K562 (cell line): ENCODE measurements around the gene NFIC. TPM values are rescaled to one million over a fixed set of nuclear protein-coding genes. Genes with fewer than 3 reads are reported as not detected.

Experiments used
- ATAC-seq: fragments of 200-7000 bp; cut with Tn5 transposase; 3 replicates; pipeline ENCODE4 v1.9.1; 2020; ENCODE audit warnings: moderate library complexity
- BruUV-seq: library from RNA; stranded (reverse); fragments of 400-500 nt; replicated peaks from 2 replicates; lab custom pipeline; 2021; lab: Mats Ljungman, UMichigan
- CTCF ChIA-PET: fragments of 300-600 bp; formaldehyde crosslinking; extraction: SDS; loops from one replicate; lab custom pipeline; 2021; ENCODE audit warnings: low intra/inter-chr PET ratio; lab: Yijun Ruan, JAX
- POLR2A ChIA-PET: fragments of 300-600, 350-650 bp; sonication (Branson Sonifier 250); formaldehyde crosslinking; extraction: SDS; loops from one replicate; lab custom pipeline; 2021; ENCODE audit warnings: antibody characterized with exemption, inconsistent platforms; lab: Yijun Ruan, JAX
- DNase-seq, 4 experiments: peaks; one replicate each; pipeline versions ENCODE4 v3.0.0 to v3.0.0-alpha.2; 2011 to 2018; ENCODE audit warnings: low spot score in 3 of 4, mixed read lengths in 3 of 4; ENCODE audit errors: extremely low read depth in 1 of 4
- FAIRE-seq: peaks from 2 replicates; lab custom pipeline; 2011; peaks lifted over from hg19 to GRCh38; lab: Jason Lieb, UNC
- H2AFZ ChIP-seq: 2 replicates; pipeline ENCODE4 v1.6.0; 2011; ENCODE audit warnings: low read depth, low read length, control low read depth, inconsistent platforms
- H3K27ac ChIP-seq: fragments of 200-600 bp; 3 replicates; pipeline ENCODE4 v1.8.0; 2011; ENCODE audit warnings: low read depth, mild to moderate bottlenecking, control low read depth, inconsistent platforms, low read length, moderate library complexity, mixed read lengths; ENCODE audit errors: extremely low read depth
- H3K27me3 ChIP-seq, 2 experiments: fragments of 300-600 bp in 1 of 2; 2 replicates in 1 of 2; 3 replicates in 1 of 2; pipeline versions ENCODE4 v1.6.0 to v1.8.0; 2011; ENCODE audit warnings: inconsistent platforms in 2 of 2, low read length in 2 of 2, mild to moderate bottlenecking in 1 of 2, mixed read lengths in 1 of 2, moderate library complexity in 1 of 2; ENCODE audit not compliant: control insufficient read depth in 2 of 2, insufficient read depth in 2 of 2
- H3K36me3 ChIP-seq: fragments of 300-600 bp; 3 replicates; pipeline ENCODE4 v1.8.0; 2011; ENCODE audit warnings: mild to moderate bottlenecking, low read length, inconsistent platforms; ENCODE audit not compliant: control insufficient read depth, insufficient read depth
- H3K4me1 ChIP-seq, 2 experiments: fragments of 200-600 bp in 1 of 2; replicated peaks in 1 of 2; 2 replicates in 1 of 2; 3 replicates in 1 of 2; pipeline versions ENCODE4 v1.5.1 to v1.8.0; 2011; ENCODE audit warnings: inconsistent platforms in 2 of 2, low read length in 2 of 2, mild to moderate bottlenecking in 1 of 2, mixed read lengths in 1 of 2, moderate library complexity in 1 of 2; ENCODE audit not compliant: control insufficient read depth in 2 of 2, insufficient read depth in 2 of 2
- H3K4me2 ChIP-seq: 2 replicates; pipeline ENCODE4 v1.6.1; 2011; ENCODE audit warnings: low read length, control low read depth, inconsistent platforms, mixed read lengths; ENCODE audit not compliant: insufficient read depth
- H3K4me3 ChIP-seq: fragments of 200-600 bp; sonication (generic), shearing (Covaris generic); 2 replicates; pipeline ENCODE4 v1.5.1; 2016; ENCODE audit warnings: control low read depth, inconsistent platforms
- H3K79me2 ChIP-seq: fragments of 200-600 bp; 3 replicates; pipeline ENCODE4 v1.8.0; 2011; ENCODE audit warnings: low read length, inconsistent platforms; ENCODE audit not compliant: control insufficient read depth, insufficient read depth
- H3K9ac ChIP-seq, 2 experiments: 2 replicates each; pipeline versions ENCODE4 v1.6.0 to v1.6.1; 2011; ENCODE audit warnings: low read depth in 2 of 2, low read length in 2 of 2, control low read depth in 1 of 2, inconsistent platforms in 1 of 2, mild to moderate bottlenecking in 1 of 2, mixed read lengths in 1 of 2; ENCODE audit not compliant: insufficient read depth in 1 of 2
- H3K9me1 ChIP-seq: one replicate; pipeline ENCODE4 v1.6.0; 2011; ENCODE audit warnings: inconsistent platforms, mild to moderate bottlenecking, low read length, moderate library complexity; ENCODE audit not compliant: control insufficient read depth, insufficient read depth
- H3K9me3 ChIP-seq: replicated peaks from 2 replicates; pipeline ENCODE4 v1.5.1; 2011; ENCODE audit warnings: low read depth, low read length, inconsistent platforms; ENCODE audit not compliant: control insufficient read depth, insufficient read depth
- H4K20me1 ChIP-seq: replicated peaks from 2 replicates; pipeline ENCODE4 v1.6.1; 2011; ENCODE audit warnings: low read length, inconsistent platforms, mixed read lengths; ENCODE audit not compliant: control insufficient read depth, insufficient read depth
- RAD51 ChIP-seq: fragments of 450-650 bp; IDR thresholded peaks from 2 replicates; pipeline ENCODE4 v1.7.1; 2016; ENCODE audit warnings: low read depth, mild to moderate bottlenecking, borderline replicate concordance
- RBM14 ChIP-seq: fragments of 200-400 bp; formaldehyde crosslinking; IDR thresholded peaks from 2 replicates; pipeline ENCODE4 v1.6.1; 2018; ENCODE audit warnings: low read depth, mild to moderate bottlenecking, low read length, moderate library complexity, borderline replicate concordance; ENCODE audit not compliant: insufficient read depth
- WGBS: fragments of 100-300 bp; shearing (Covaris generic); methylation state at CpG from one replicate; pipeline ENCODE4 v1.1.6; 2016; ENCODE audit warnings: low coverage, mixed read lengths; ENCODE audit not compliant: insufficient coverage; ENCODE audit errors: missing lambda C conversion rate; 5-methylcytosine and 5-hydroxymethylcytosine counted together
- in situ Hi-C: fragments of 300-500 bp; cut with MboI; formaldehyde crosslinking; loops from 4 replicates; pipeline ENCODE4 v1.15.0; 2018; ENCODE audit warnings: inconsistent platforms, mixed read lengths
- intact Hi-C: fragments of 100-400 bp; cut with micrococcal nuclease; formaldehyde crosslinking; loops from 2 replicates; pipeline ENCODE4 v1.14.2; 2022
- polyA plus RNA-seq, 8 experiments: library from polyadenylated mRNA; depleted of rRNA in 4 of 8; stranded (reverse) in 5 of 8; unstranded in 3 of 8; fragments of >200 nt; fragmentation: Nextera tagmentation in 2 of 8; fragmentation: Illumina TruSeq in 1 of 8; extraction: Ambion mirVana in 2 of 8; extraction: Trizol in 1 of 8; gene quantifications; 2 replicates each; pipeline versions ENCODE4 v1.2.1 to v1.2.3, GENCODE V29; 2011 to 2014; ENCODE audit warnings: inconsistent platforms in 1 of 8, missing spikeins in 1 of 8
- total RNA-seq, 7 experiments: library from RNA; depleted of rRNA in 6 of 7; stranded (reverse); fragments of >200 nt in 6 of 7; fragmentation: Illumina TruSeq in 2 of 7; extraction: Trizol in 2 of 7; gene quantifications; 2 replicates each; pipeline versions ENCODE4 v1.2.1 to v1.2.3, GENCODE V29; 2011 to 2021; ENCODE audit warnings: low replicate concordance in 1 of 7
- TF ChIP-seq, protein P1 (sequence below): sonication (generic); formaldehyde crosslinking; IDR thresholded peaks from 2 replicates; pipeline ENCODE4 v1.8.1; 2023; ENCODE audit warnings: mild to moderate bottlenecking, missing genetic modification reagents

NFIC gene
- total and polyA plus RNA-seq, 9 of the 15 experiments (the other 6 are each of a cell fraction or from before 2014, with no cell fraction given), result 0.71 to 62.1 (median 6.9) TPM

DNA sequence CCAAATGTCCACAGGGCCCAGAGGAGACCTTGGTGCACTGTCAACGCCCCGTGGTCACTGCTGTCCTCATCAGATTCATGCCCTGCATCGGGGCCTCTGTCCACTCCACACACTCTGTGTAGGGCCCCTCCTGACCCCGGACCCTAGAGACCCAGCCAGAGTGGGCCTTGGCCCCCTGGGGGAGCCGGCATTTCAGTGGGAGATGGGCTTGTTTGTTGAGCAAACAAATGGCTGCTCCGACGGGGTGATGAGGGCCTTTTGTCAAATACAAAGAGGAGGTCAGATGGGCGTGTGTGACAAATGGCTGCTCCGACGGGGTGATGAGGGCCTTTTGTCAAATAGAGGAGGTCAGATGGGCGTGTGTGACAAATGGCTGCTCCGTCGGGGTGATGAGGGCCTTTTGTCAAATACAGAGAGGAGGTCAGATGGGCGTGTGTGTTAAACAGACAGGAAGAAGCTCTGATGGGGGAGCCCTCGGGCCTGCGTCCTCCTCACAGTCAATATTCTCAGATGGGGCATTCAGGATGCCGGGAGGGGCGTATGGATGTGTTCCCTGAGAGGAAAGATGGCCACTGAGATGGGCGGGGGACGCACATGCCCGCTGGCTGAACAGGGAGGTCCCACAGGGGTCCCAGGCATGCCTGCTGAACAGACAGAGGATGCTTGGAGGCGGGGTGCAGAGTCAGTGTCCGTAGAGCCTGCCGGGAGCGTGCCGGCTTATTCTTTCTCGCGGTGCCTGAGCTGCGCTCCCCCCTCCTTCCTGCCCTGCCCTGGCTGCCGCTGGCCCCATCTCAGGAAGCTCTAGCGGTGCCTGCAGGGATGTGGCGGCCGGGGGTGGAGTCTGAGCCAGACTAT is 77.7 kb downstream of the NFIC start:
- in situ Hi-C loops (no loop called here), intact Hi-C loops (no loop called here)
- Histone ChIP-seq H3K27ac (no peak overlapping the region), H3K9me1 (no peaks in the 10 kb centered on the region), H4K20me1 (peaks cover 5% of the 10 kb centered on the region), H3K9me3 (no peaks in the 10 kb centered on the region), H2AFZ (no peak overlapping the region), H3K4me1 (peaks cover 0 to 26% of the 10 kb centered on the region in 2 experiments; a peak in 2 of 5 replicates), H3K9ac (no peak overlapping the region), H3K79me2 (peaks cover 31% of the 10 kb centered on the region), H3K36me3 (peaks cover 84% of the 10 kb centered on the region; the same call in 2 of the 3 replicates), H3K27me3 (no peaks in the 10 kb centered on the region), H3K4me3 (no peak overlapping the region), H3K4me2 (no peak overlapping the region)
- CTCF ChIA-PET, result no interaction called here
- ATAC-seq (no peak), FAIRE-seq (no peak), DNase-seq (no peak)
- TF ChIP-seq, protein P1, sequence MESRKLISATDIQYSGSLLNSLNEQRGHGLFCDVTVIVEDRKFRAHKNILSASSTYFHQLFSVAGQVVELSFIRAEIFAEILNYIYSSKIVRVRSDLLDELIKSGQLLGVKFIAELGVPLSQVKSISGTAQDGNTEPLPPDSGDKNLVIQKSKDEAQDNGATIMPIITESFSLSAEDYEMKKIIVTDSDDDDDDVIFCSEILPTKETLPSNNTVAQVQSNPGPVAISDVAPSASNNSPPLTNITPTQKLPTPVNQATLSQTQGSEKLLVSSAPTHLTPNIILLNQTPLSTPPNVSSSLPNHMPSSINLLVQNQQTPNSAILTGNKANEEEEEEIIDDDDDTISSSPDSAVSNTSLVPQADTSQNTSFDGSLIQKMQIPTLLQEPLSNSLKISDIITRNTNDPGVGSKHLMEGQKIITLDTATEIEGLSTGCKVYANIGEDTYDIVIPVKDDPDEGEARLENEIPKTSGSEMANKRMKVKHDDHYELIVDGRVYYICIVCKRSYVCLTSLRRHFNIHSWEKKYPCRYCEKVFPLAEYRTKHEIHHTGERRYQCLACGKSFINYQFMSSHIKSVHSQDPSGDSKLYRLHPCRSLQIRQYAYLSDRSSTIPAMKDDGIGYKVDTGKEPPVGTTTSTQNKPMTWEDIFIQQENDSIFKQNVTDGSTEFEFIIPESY (CRISPR knock-in tag), result peak; percentile 88
- TF ChIP-seq RAD51 (no peak), RBM14 (no peak)
- POLR2A ChIA-PET, result no interaction called here
- no TSS peak for BruUV-seq
- 86% methylated on average over 27 of the region's 33 CpGs for WGBS
